Activated CD4-positive, CD25-positive, alpha-beta regulatory T cell treated with anti-CD3 and anti-CD28 coated beads, Interleukin-2, amount 50 U/mL, for 24 hours (primary cell): Measurements from ENCODE around the gene SSUH2.
"Not testable (repeated sequence)": the region's sequence is repeated elsewhere in the genome, so short reads cannot be mapped to it uniquely, and the experiment has no call there.

Experiments used
- ATAC-seq, 2 donors: fragments of 150-1000 bp; cut with Tn5 transposase; one replicate each; pipeline ENCODE4 v1.10.0; 2021; ENCODE audit warnings: mild to moderate bottlenecking in 1 of 2, moderate library complexity in 1 of 2

SSUH2 gene

GRCh38 chr3:8658306-8659212 lies 14.0 kb upstream of the SSUH2 start:
- no peak for ATAC-seq

GRCh38 chr3:8657804-8658305 lies 13.3 kb upstream of the SSUH2 start:
- ATAC-seq, result no peak

- no peak for ATAC-seq
Measured at GRCh38 chr3:8656240-8656639, 11.6 kb upstream of the SSUH2 start.

- ATAC-seq, result no peak
Measured at GRCh38 chr3:8655387-8655835, 10.8 kb upstream of the SSUH2 start.

GRCh38 chr3:8654572-8655329 lies 10.2 kb upstream of the SSUH2 start:
- ATAC-seq, result not testable (repeated sequence)

- ATAC-seq, result no peak
Measured at GRCh38 chr3:8653800-8654408, 9.3 kb upstream of the SSUH2 start.

- ATAC-seq, result no peak
Measured at GRCh38 chr3:8652324-8652987, 7.9 kb upstream of the SSUH2 start.

- no peak for ATAC-seq
Measured at GRCh38 chr3:8651418-8652323, 7.1 kb upstream of the SSUH2 start.

GRCh38 chr3:8650583-8651416 lies 6.2 kb upstream of the SSUH2 start:
- no peak for ATAC-seq

- no peak for ATAC-seq
Measured at GRCh38 chr3:8649757-8650156, 5.2 kb upstream of the SSUH2 start.

- ATAC-seq, result no peak
Measured at GRCh38 chr3:8648909-8649741, 4.5 kb upstream of the SSUH2 start.

GRCh38 chr3:8647137-8647985 lies 2.8 kb upstream of the SSUH2 start:
- ATAC-seq, result no peak

- ATAC-seq, result no peak
Measured at GRCh38 chr3:8646313-8646938, 1.8 kb upstream of the SSUH2 start.

- no peak for ATAC-seq
Measured at GRCh38 chr3:8645712-8646111, 1.1 kb upstream of the SSUH2 start.

GRCh38 chr3:8643693-8644365 lies 769 bp downstream of the SSUH2 start:
- no peak for ATAC-seq

GRCh38 chr3:8642001-8642400 lies 2.6 kb downstream of the SSUH2 start:
- no peak for ATAC-seq

GRCh38 chr3:8641472-8641871 lies 3.1 kb downstream of the SSUH2 start:
- no peak for ATAC-seq

- no peak for ATAC-seq
Measured at GRCh38 chr3:8640223-8640622, 4.4 kb downstream of the SSUH2 start.
